Ovary (tissue), 9 donors: Measurements from ENCODE around the gene GTF2A1. TPM values are rescaled to one million over a fixed set of nuclear protein-coding genes. Genes with fewer than 3 reads are reported as not detected.

ENCODE experiments used
- DNase-seq, 5 donors: peaks; one replicate each; pipeline ENCODE4 v3.0.0-alpha.2; 2019 to 2020
- H3K27ac ChIP-seq, 2 donors: fragments of 200-600 bp; one replicate each; pipeline versions ENCODE4 v1.5.1 to v1.8.0; 2019 to 2022
- H3K27me3 ChIP-seq: fragments of 200-600 bp; one replicate; pipeline ENCODE4 v1.8.0; 2022
- H3K36me3 ChIP-seq: fragments of 200-600 bp; sonication (generic); one replicate; pipeline ENCODE4 v1.5.1; 2019
- H3K4me1 ChIP-seq: one replicate; pipeline ENCODE4 v1.8.1; 2013; ENCODE audit warnings: mild to moderate bottlenecking, moderate library complexity; ENCODE audit not compliant: insufficient read depth
- H3K4me3 ChIP-seq: fragments of 200-600 bp; sonication (generic); one replicate; pipeline ENCODE4 v1.5.1; 2017
- H3K9me3 ChIP-seq, 2 donors: fragments of 200-600 bp in 1 of 2; sonication (generic) in 1 of 2; one replicate each; pipeline versions ENCODE4 v1.5.1 to v1.8.1; 2013 to 2019; ENCODE audit warnings: mild to moderate bottlenecking in 1 of 2, moderate library complexity in 1 of 2
- CTCF ChIP-seq, 3 donors: fragments of 450-650 bp in 2 of 3; fragments of 200-600 bp in 1 of 3; IDR thresholded peaks; one replicate each; pipeline versions ENCODE4 v1.5.1 to v1.8.0; 2016 to 2022; ENCODE audit warnings: antibody characterized with exemption in 3 of 3, mild to moderate bottlenecking in 1 of 3
- EP300 ChIP-seq: sonication (generic); formaldehyde crosslinking; IDR thresholded peaks from one replicate; pipeline ENCODE4 v1.6.1; 2017; ENCODE audit warnings: antibody characterized with exemption
- POLR2A ChIP-seq: fragments of 450-650 bp; IDR thresholded peaks from one replicate; pipeline ENCODE4 v1.6.1; 2017; ENCODE audit warnings: antibody characterized with exemption, mild to moderate bottlenecking, moderate library complexity
- WGBS, 3 donors: extraction: QIAGEN DNeasy Blood & Tissue Kit in 1 of 3; methylation state at CpG; one replicate each; pipeline versions ENCODE4 v1.1.5 to v1.1.7; 2013 to 2017; 5-methylcytosine and 5-hydroxymethylcytosine counted together
- intact Hi-C, 4 donors: fragments of 100-400 bp; cut with DNase I; formaldehyde crosslinking; loops; one replicate each; pipeline versions ENCODE4 v1.11.0 to v1.15.1; 2022 to 2023
- polyA plus RNA-seq, 2 donors: library from polyadenylated mRNA; stranded (reverse); fragments of 200-250 nt in 1 of 2; fragments of 350-450 nt in 1 of 2; fragmentation: Illumina TruSeq in 1 of 2; extraction: RNeasy Lipid Tissue Mini Kit (QIAGEN cat#74804) in 1 of 2; gene quantifications; one replicate each; pipeline ENCODE4 v1.2.3, GENCODE V29; 2013 to 2014
- total RNA-seq, 7 donors: library from RNA; depleted of rRNA in 2 of 7; stranded (reverse); fragments of >200 nt in 2 of 7; fragmentation: NEBNext Ultra II Directional in 3 of 7; extraction: Animal tissue kit (Norgen Biotek cat#: 25700) in 3 of 7; gene quantifications; one replicate each; pipeline versions ENCODE4 v1.1.0 to v1.2.4, GENCODE V29; 2016 to 2023
- donor health status: DM: no; HTN: no; CAD: no; lungs with moderate emphysema.
- donor health status: DM: no; HTN: no; CAD: no.
- donor health status: Bipolar disorder and iron deficiency.
- donor health status: DM: yes; HTN: yes; CAD: no.
- donor health status: DM: no; HTN: no; CAD: no.
- donor health status: DM: yes; HTN: yes; CAD: no.

The GTF2A1 gene
- total and polyA plus RNA-seq, 9 donors = 10.1 to 38.4 (median 27.8) TPM

GRCh38 chr14:81144824-81145603 is 75.7 kb downstream of the GTF2A1 start:
- 7 to 21% (median 14%) methylated on average over 3 of the region's 3 CpGs for WGBS, 3 donors
- no peak for DNase-seq
- Histone ChIP-seq H3K27me3 (no peaks in the 10 kb centered on the region), H3K9me3 (no peaks in the 10 kb centered on the region), H3K4me1 (peaks cover 4% of the 10 kb centered on the region), H3K36me3 (no peaks in the 10 kb centered on the region), H3K27ac (no peak overlapping the region), H3K4me3 (no peak overlapping the region)
- no peak for TF ChIP-seq POLR2A
- TF ChIP-seq CTCF (IDR thresholded peaks at IDR 0.05) = no peak
- no peak for TF ChIP-seq EP300
- intact Hi-C loops = no loop called here

DNA sequence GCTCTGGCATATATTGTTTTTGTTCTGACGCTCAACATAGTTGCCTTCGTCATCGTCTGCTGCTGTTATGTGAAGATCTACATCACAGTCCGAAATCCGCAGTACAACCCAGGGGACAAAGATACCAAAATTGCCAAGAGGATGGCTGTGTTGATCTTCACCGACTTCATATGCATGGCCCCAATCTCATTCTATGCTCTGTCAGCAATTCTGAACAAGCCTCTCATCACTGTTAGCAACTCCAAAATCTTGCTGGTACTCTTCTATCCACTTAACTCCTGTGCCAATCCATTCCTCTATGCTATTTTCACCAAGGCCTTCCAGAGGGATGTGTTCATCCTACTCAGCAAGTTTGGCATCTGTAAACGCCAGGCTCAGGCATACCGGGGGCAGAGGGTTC is 77.0 kb downstream of the GTF2A1 start:
- H3K4me1 ChIP-seq = peaks cover 4% of the 10 kb centered on the region
- H3K27ac ChIP-seq = no peak overlapping the region
- intact Hi-C loops = no loop called here
- WGBS, 3 donors = 92 to 96% (median 93%) methylated on average over 8 of the region's 8 CpGs
- TF ChIP-seq EP300 (no peak), CTCF (IDR thresholded peaks at IDR 0.05) (no peak), POLR2A (no peak)
- no peak overlapping the region for H3K4me3 ChIP-seq
- H3K27me3 ChIP-seq = no peaks in the 10 kb centered on the region
- H3K36me3 ChIP-seq = no peaks in the 10 kb centered on the region
- no peaks in the 10 kb centered on the region for H3K9me3 ChIP-seq
- no peak for DNase-seq

GRCh38 chr14:81141426-81141825 is 79.3 kb downstream of the GTF2A1 start:
- intact Hi-C loops = no loop called here
- no peak overlapping the region for H3K4me3 ChIP-seq

GRCh38 chr14:81138429-81138828 is 82.3 kb downstream of the GTF2A1 start:
- H3K27ac ChIP-seq = no peak overlapping the region
- 72 to 75% (median 75%) methylated on average over 6 of the region's 6 CpGs for WGBS, 3 donors

More at GRCh38 chr14:81141426-81141825, 79.3 kb downstream of the GTF2A1 start:
- DNase-seq = no peak
- no peaks in the 10 kb centered on the region for H3K27me3 ChIP-seq
- H3K9me3 ChIP-seq = no peaks in the 10 kb centered on the region
- no peak overlapping the region for H3K27ac ChIP-seq
- H3K36me3 ChIP-seq = no peaks in the 10 kb centered on the region
- WGBS, 3 donors = 47 to 61% (median 49%) methylated on average over 2 of the region's 2 CpGs
- H3K4me1 ChIP-seq = peaks cover 4% of the 10 kb centered on the region
- TF ChIP-seq EP300 = no peak
- TF ChIP-seq CTCF (IDR thresholded peaks at IDR 0.05) = no peak
- no peak for TF ChIP-seq POLR2A

More at GRCh38 chr14:81138429-81138828, 82.3 kb downstream of the GTF2A1 start:
- no peak for TF ChIP-seq POLR2A
- no peak for TF ChIP-seq CTCF (IDR thresholded peaks at IDR 0.05)
- Histone ChIP-seq H3K9me3 (no peaks in the 10 kb centered on the region), H3K27me3 (no peaks in the 10 kb centered on the region), H3K36me3 (no peaks in the 10 kb centered on the region), H3K4me3 (no peak overlapping the region), H3K4me1 (no peaks in the 10 kb centered on the region)
- intact Hi-C loops = no loop called here
- no peak for DNase-seq
